WTC11 (cell line): ENCODE measurements around the gene FBN3. TPM values are rescaled to one million over a fixed set of nuclear protein-coding genes. Genes with fewer than 3 reads are reported as not detected.

Experiments
- ATAC-seq: fragments of 200-7000 bp; cut with Tn5 transposase; 2 replicates; pipeline ENCODE4 v1.10.0; 2021; ENCODE audit warnings: mild to moderate bottlenecking, moderate library complexity
- CTCF ChIA-PET: fragments of 300-600 bp; sonication (Branson Sonifier 250); formaldehyde crosslinking; loops from one replicate; lab custom pipeline; 2021; ENCODE audit warnings: antibody characterized with exemption; lab: Charles Lee
- POLR2A ChIA-PET: fragments of 350-600 bp; sonication (Branson Sonifier 250); formaldehyde crosslinking; loops from one replicate; lab custom pipeline; 2021; ENCODE audit warnings: antibody characterized with exemption; lab: Charles Lee
- DNase-seq: peaks from one replicate; pipeline ENCODE4 v3.0.0; 2021; ENCODE audit warnings: low spot score
- H3K27ac Mint-ChIP-seq: 2 replicates; pipeline ENCODE4 v1.8.0; 2021; ENCODE audit warnings: mixed read lengths
- H3K27me3 Mint-ChIP-seq: 2 replicates; pipeline ENCODE4 v1.8.0; 2021; ENCODE audit warnings: low read depth, mild to moderate bottlenecking, moderate library complexity, mixed read lengths
- H3K36me3 Mint-ChIP-seq: 2 replicates; pipeline ENCODE4 v1.8.0; 2021; ENCODE audit warnings: mixed read lengths
- H3K4me1 Mint-ChIP-seq: 2 replicates; pipeline ENCODE4 v1.8.0; 2022; ENCODE audit warnings: mixed read lengths
- H3K4me3 Mint-ChIP-seq: 2 replicates; pipeline ENCODE4 v1.8.0; 2021; ENCODE audit warnings: mild to moderate bottlenecking, moderate library complexity, mixed read lengths
- H3K9me3 Mint-ChIP-seq: 2 replicates; pipeline ENCODE4 v1.8.0; 2021; ENCODE audit warnings: mixed read lengths
- ATF2 ChIP-seq: sonication (generic); formaldehyde crosslinking; IDR thresholded peaks from 2 replicates; pipeline ENCODE4 v1.8.1; 2022; ENCODE audit warnings: low read depth, missing genetic modification reagents, borderline replicate concordance
- CBFB ChIP-seq: sonication (generic); formaldehyde crosslinking; IDR thresholded peaks from 2 replicates; pipeline ENCODE4 v1.8.1; 2022; ENCODE audit warnings: mild to moderate bottlenecking, low read depth, missing genetic modification reagents
- ETV6 ChIP-seq: sonication (generic); formaldehyde crosslinking; IDR thresholded peaks from 2 replicates; pipeline ENCODE4 v1.8.1; 2022; ENCODE audit warnings: mild to moderate bottlenecking, missing genetic modification reagents
- GABPB1 ChIP-seq: sonication (generic); formaldehyde crosslinking; IDR thresholded peaks from 2 replicates; pipeline ENCODE4 v1.8.1; 2023; ENCODE audit warnings: mild to moderate bottlenecking, missing genetic modification reagents
- HMGXB4 ChIP-seq: sonication (generic); formaldehyde crosslinking; IDR thresholded peaks from 2 replicates; pipeline ENCODE4 v1.8.1; 2023; ENCODE audit warnings: mild to moderate bottlenecking, moderate library complexity, missing genetic modification reagents
- IRF2 ChIP-seq: sonication (generic); formaldehyde crosslinking; IDR thresholded peaks from 2 replicates; pipeline ENCODE4 v1.8.0; 2022; ENCODE audit warnings: low read depth, missing genetic modification reagents, borderline replicate concordance
- MAX ChIP-seq: sonication (generic); formaldehyde crosslinking; IDR thresholded peaks from 2 replicates; pipeline ENCODE4 v1.8.0; 2022; ENCODE audit warnings: mild to moderate bottlenecking, missing genetic modification reagents
- OVOL2 ChIP-seq: fragments of 250-450 bp; sonication (Bioruptor Pico); IDR thresholded peaks from 2 replicates; pipeline ENCODE4 v1.9.0; 2021; ENCODE audit warnings: mild to moderate bottlenecking, borderline replicate concordance
- PREB ChIP-seq: sonication (generic); formaldehyde crosslinking; IDR thresholded peaks from 2 replicates; pipeline ENCODE4 v1.8.1; 2022; ENCODE audit warnings: mild to moderate bottlenecking, missing genetic modification reagents, moderate library complexity, borderline replicate concordance
- TEAD1 ChIP-seq: sonication (generic); formaldehyde crosslinking; IDR thresholded peaks from 2 replicates; pipeline ENCODE4 v1.8.0; 2022; ENCODE audit warnings: mild to moderate bottlenecking, missing genetic modification reagents
- ZBTB43 ChIP-seq: sonication (generic); formaldehyde crosslinking; IDR thresholded peaks from 2 replicates; pipeline ENCODE4 v1.8.1; 2023; ENCODE audit warnings: mild to moderate bottlenecking, missing genetic modification reagents
- ZNF121 ChIP-seq: sonication (generic); formaldehyde crosslinking; IDR thresholded peaks from 2 replicates; pipeline ENCODE4 v1.8.0; 2023; ENCODE audit warnings: missing genetic modification reagents
- ZNF138 ChIP-seq: sonication (generic); formaldehyde crosslinking; conservative IDR thresholded peaks from 2 replicates; pipeline ENCODE4 v1.8.1; 2022; ENCODE audit warnings: mild to moderate bottlenecking, moderate library complexity, missing genetic modification reagents
- ZNF423 ChIP-seq: fragments of 250-450 bp; sonication (Bioruptor Pico); IDR thresholded peaks from 2 replicates; pipeline ENCODE4 v2.1.2; 2022; ENCODE audit warnings: mild to moderate bottlenecking, moderate library complexity
- total RNA-seq: library from RNA; stranded (reverse); gene quantifications from 3 replicates; pipeline ENCODE4 v1.2.3, GENCODE V29; 2021

Gene FBN3
- total RNA-seq, 1 experiment from 2014 or later, result 54.8 TPM

GRCh38 chr19:8120636-8121480, 28.5 kb downstream of the FBN3 start:
- TF ChIP-seq ETV6 (no peak), MAX (CRISPR knock-in tag) (peak; percentile 61; the same call in 1 of the 2 replicates), HMGXB4 (no peak), ZNF121 (CRISPR knock-in tag) (peak; percentile 48; the same call in 1 of the 2 replicates), ZBTB43 (peak; percentile 34; the same call in 1 of the 2 replicates), ATF2 (CRISPR knock-in tag) (no peak), OVOL2 (CRISPR knock-in tag) (no peak), TEAD1 (CRISPR knock-in tag) (peak; percentile 15; the same call in 1 of the 2 replicates), ZNF423 (peak; percentile 73), CBFB (no peak), PREB (no peak), IRF2 (no peak)
- H3K27me3 Mint-ChIP-seq, result no peaks in the 10 kb centered on the region; the same call in 1 of the 2 replicates
- H3K36me3 Mint-ChIP-seq, result peaks cover 31% of the 10 kb centered on the region
- ATAC-seq (peak; percentile 83), DNase-seq (peak; percentile 42)
- peaks cover 14% of the 10 kb centered on the region for H3K4me1 Mint-ChIP-seq
- ChIA-PET CTCF (interaction anchor here (0.6 to 1.2 kb wide), 10 partner anchors 9 to 460 kb away, joined by 3 to 10 read pairs (median 4); partner anchors contain the start of gene TIMM44), POLR2A (interaction anchor here (0.6 kb wide), 1 partner anchor 146 kb away, joined by 3 read pairs; no protein-coding TSS in a partner anchor)
- peak overlapping the region; percentile 90 for H3K27ac Mint-ChIP-seq
- H3K9me3 Mint-ChIP-seq, result no peaks in the 10 kb centered on the region
- peak overlapping the region; percentile 13; the same call in 1 of the 2 replicates for H3K4me3 Mint-ChIP-seq

- no peaks in the 10 kb centered on the region; the same call in 1 of the 2 replicates for H3K27me3 Mint-ChIP-seq
- TF ChIP-seq GABPB1 (no peak), ZNF138 (CRISPR knock-in tag) (no peak)
- TF ChIP-seq, all 79 proteins: peak for 0
- Mint-ChIP-seq H3K4me1 (peaks cover 14% of the 10 kb centered on the region), H3K36me3 (peaks cover 26% of the 10 kb centered on the region), H3K4me3 (no peak overlapping the region), H3K27ac (no peak overlapping the region), H3K9me3 (no peaks in the 10 kb centered on the region)
- no peak for ATAC-seq
- POLR2A ChIA-PET, result no interaction called here
- CTCF ChIA-PET, result no interaction called here
- no peak for DNase-seq
Observed at GRCh38 chr19:8117991-8118390, 31.4 kb downstream of the FBN3 start.
